Astrocyte (in vitro differentiated cells and primary cell): ENCODE data around the gene CLCN4. TPM values are rescaled to one million over a fixed set of nuclear protein-coding genes. Genes with fewer than 3 reads are reported as not detected.
A peak's percentile ranks its signal among the peaks of the same experiment; 100 is the strongest.

Experiments
- DNase-seq: peaks from one replicate; pipeline ENCODE4 v3.0.0-alpha.2; 2010; ENCODE audit warnings: low read depth
- FAIRE-seq: peaks from 2 replicates; lab custom pipeline; 2011; peaks lifted over from hg19 to GRCh38; lab: Jason Lieb, UNC
- H2AFZ ChIP-seq: 2 replicates; pipeline ENCODE4 v1.6.0; 2012; ENCODE audit warnings: low read depth, low read length, inconsistent platforms
- H3K27ac ChIP-seq: 2 replicates; pipeline ENCODE4 v1.5.1; 2011; ENCODE audit warnings: low read depth, low read length, inconsistent platforms
- H3K27me3 ChIP-seq: 2 replicates; pipeline ENCODE4 v1.6.0; 2011; ENCODE audit warnings: low read length, inconsistent platforms; ENCODE audit not compliant: insufficient read depth
- H3K36me3 ChIP-seq: 2 replicates; pipeline ENCODE4 v1.5.1; 2011; ENCODE audit warnings: low read length, inconsistent platforms; ENCODE audit not compliant: insufficient read depth
- H3K4me1 ChIP-seq: 2 replicates; pipeline ENCODE4 v1.5.1; 2011; ENCODE audit warnings: low read length, inconsistent platforms; ENCODE audit not compliant: insufficient read depth
- H3K4me2 ChIP-seq: 2 replicates; pipeline ENCODE4 v1.6.0; 2012; ENCODE audit warnings: low read length, inconsistent platforms
- H3K4me3 ChIP-seq: 2 replicates; pipeline ENCODE4 v1.5.1; 2011; ENCODE audit warnings: low read depth, mild to moderate bottlenecking, low read length, inconsistent platforms; ENCODE audit not compliant: insufficient read depth
- H3K79me2 ChIP-seq: 2 replicates; pipeline ENCODE4 v1.6.0; 2012; ENCODE audit warnings: mild to moderate bottlenecking, low read length, inconsistent platforms; ENCODE audit not compliant: insufficient read depth
- H3K9ac ChIP-seq: 2 replicates; pipeline ENCODE4 v1.6.0; 2012; ENCODE audit warnings: mild to moderate bottlenecking, low read length, inconsistent platforms
- H3K9me3 ChIP-seq: 2 replicates; pipeline ENCODE4 v1.5.1; 2012; ENCODE audit warnings: low read depth, mild to moderate bottlenecking, low read length, inconsistent platforms; ENCODE audit not compliant: insufficient read depth
- H4K20me1 ChIP-seq: 2 replicates; pipeline ENCODE4 v1.6.0; 2012; ENCODE audit warnings: low read length, inconsistent platforms; ENCODE audit not compliant: insufficient read depth
- H3K27ac Mint-ChIP-seq: one replicate; pipeline ENCODE4 v1.8.0; 2021; ENCODE audit warnings: mild to moderate bottlenecking, mixed read lengths; ENCODE audit not compliant: unreplicated experiment
- H3K27me3 Mint-ChIP-seq: one replicate; pipeline ENCODE4 v1.8.0; 2021; ENCODE audit warnings: low read depth, mixed read lengths; ENCODE audit not compliant: unreplicated experiment
- H3K36me3 Mint-ChIP-seq: one replicate; pipeline ENCODE4 v1.8.0; 2021; ENCODE audit warnings: low read depth, mixed read lengths; ENCODE audit not compliant: unreplicated experiment
- H3K4me1 Mint-ChIP-seq: one replicate; pipeline ENCODE4 v1.8.0; 2021; ENCODE audit warnings: low read depth, mixed read lengths; ENCODE audit not compliant: unreplicated experiment
- H3K4me3 Mint-ChIP-seq: one replicate; pipeline ENCODE4 v1.8.0; 2021; ENCODE audit warnings: mild to moderate bottlenecking, moderate library complexity, mixed read lengths; ENCODE audit not compliant: unreplicated experiment
- H3K9me3 Mint-ChIP-seq: one replicate; pipeline ENCODE4 v1.8.0; 2021; ENCODE audit warnings: mild to moderate bottlenecking, mixed read lengths; ENCODE audit not compliant: unreplicated experiment
- EZH2 ChIP-seq: IDR thresholded peaks from 2 replicates; pipeline ENCODE4 v1.6.1; 2012; ENCODE audit warnings: mild to moderate bottlenecking, low read length, inconsistent platforms; ENCODE audit not compliant: insufficient read depth
- total RNA-seq: library from RNA; stranded (reverse); gene quantifications from 2 replicates; pipeline ENCODE4 v1.2.1, GENCODE V29; 2021
- TF ChIP-seq, protein P1 (sequence below): IDR thresholded peaks from 2 replicates; pipeline ENCODE4 v1.5.1; 2011; ENCODE audit warnings: low read depth, mild to moderate bottlenecking, inconsistent platforms, low read length, moderate library complexity; ENCODE audit not compliant: insufficient read depth

CLCN4 gene
- total RNA-seq, 1 donor from 2014 or later, result 7.2 TPM

- H2AFZ ChIP-seq, result no peak overlapping the region
- FAIRE-seq, result no peak
- H3K36me3 Mint-ChIP-seq, result peaks cover 9% of the 10 kb centered on the region
- H4K20me1 ChIP-seq, result no peaks in the 10 kb centered on the region
- no peak overlapping the region for H3K27ac ChIP-seq
- no peak overlapping the region for H3K4me2 ChIP-seq
- TF ChIP-seq EZH2, result no peak
- TF ChIP-seq, protein P1, sequence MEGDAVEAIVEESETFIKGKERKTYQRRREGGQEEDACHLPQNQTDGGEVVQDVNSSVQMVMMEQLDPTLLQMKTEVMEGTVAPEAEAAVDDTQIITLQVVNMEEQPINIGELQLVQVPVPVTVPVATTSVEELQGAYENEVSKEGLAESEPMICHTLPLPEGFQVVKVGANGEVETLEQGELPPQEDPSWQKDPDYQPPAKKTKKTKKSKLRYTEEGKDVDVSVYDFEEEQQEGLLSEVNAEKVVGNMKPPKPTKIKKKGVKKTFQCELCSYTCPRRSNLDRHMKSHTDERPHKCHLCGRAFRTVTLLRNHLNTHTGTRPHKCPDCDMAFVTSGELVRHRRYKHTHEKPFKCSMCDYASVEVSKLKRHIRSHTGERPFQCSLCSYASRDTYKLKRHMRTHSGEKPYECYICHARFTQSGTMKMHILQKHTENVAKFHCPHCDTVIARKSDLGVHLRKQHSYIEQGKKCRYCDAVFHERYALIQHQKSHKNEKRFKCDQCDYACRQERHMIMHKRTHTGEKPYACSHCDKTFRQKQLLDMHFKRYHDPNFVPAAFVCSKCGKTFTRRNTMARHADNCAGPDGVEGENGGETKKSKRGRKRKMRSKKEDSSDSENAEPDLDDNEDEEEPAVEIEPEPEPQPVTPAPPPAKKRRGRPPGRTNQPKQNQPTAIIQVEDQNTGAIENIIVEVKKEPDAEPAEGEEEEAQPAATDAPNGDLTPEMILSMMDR, result no peak
- no peaks in the 10 kb centered on the region for H3K27me3 ChIP-seq
- H3K4me1 Mint-ChIP-seq, result no peaks in the 10 kb centered on the region
- no peak overlapping the region for H3K9ac ChIP-seq
- H3K9me3 Mint-ChIP-seq, result no peaks in the 10 kb centered on the region
- no peaks in the 10 kb centered on the region for H3K4me1 ChIP-seq
- H3K27me3 Mint-ChIP-seq, result no peaks in the 10 kb centered on the region
- DNase-seq, result no peak
- H3K9me3 ChIP-seq, result no peaks in the 10 kb centered on the region
- H3K4me3 ChIP-seq, result no peak overlapping the region
- H3K4me3 Mint-ChIP-seq, result no peak overlapping the region
- no peak overlapping the region for H3K27ac Mint-ChIP-seq
- no peaks in the 10 kb centered on the region for H3K79me2 ChIP-seq
- H3K36me3 ChIP-seq, result no peaks in the 10 kb centered on the region
Observed at GRCh38 chrX:10129229-10129628, 27.5 kb upstream of the CLCN4 start.

GRCh38 chrX:10130354-10130753, 26.4 kb upstream of the CLCN4 start:
- H3K9ac ChIP-seq, result no peak overlapping the region
- no peaks in the 10 kb centered on the region for H3K9me3 Mint-ChIP-seq
- H3K4me1 Mint-ChIP-seq, result peaks cover 3% of the 10 kb centered on the region
- no peak overlapping the region for H3K27ac ChIP-seq
- no peaks in the 10 kb centered on the region for H3K36me3 ChIP-seq
- DNase-seq (no peak), FAIRE-seq (peak; percentile 77)
- no peak overlapping the region for H3K4me3 Mint-ChIP-seq
- H3K4me3 ChIP-seq, result no peak overlapping the region
- no peaks in the 10 kb centered on the region for H4K20me1 ChIP-seq
- no peak for TF ChIP-seq EZH2
- TF ChIP-seq, protein P1, result no peak
- H3K27me3 Mint-ChIP-seq, result no peaks in the 10 kb centered on the region
- no peaks in the 10 kb centered on the region for H3K79me2 ChIP-seq
- no peak overlapping the region for H2AFZ ChIP-seq
- no peak overlapping the region for H3K27ac Mint-ChIP-seq
- H3K9me3 ChIP-seq, result no peaks in the 10 kb centered on the region
- H3K4me2 ChIP-seq, result no peak overlapping the region
- peaks cover 9% of the 10 kb centered on the region for H3K36me3 Mint-ChIP-seq
- no peaks in the 10 kb centered on the region for H3K4me1 ChIP-seq
- H3K27me3 ChIP-seq, result no peaks in the 10 kb centered on the region

GRCh38 chrX:10133980-10134676, 22.6 kb upstream of the CLCN4 start:
- Histone ChIP-seq H2AFZ (no peak overlapping the region), H3K9me3 (no peaks in the 10 kb centered on the region), H3K4me2 (no peak overlapping the region), H3K27ac (no peak overlapping the region), H3K4me3 (no peak overlapping the region), H3K79me2 (no peaks in the 10 kb centered on the region), H3K4me1 (no peaks in the 10 kb centered on the region), H3K36me3 (no peaks in the 10 kb centered on the region), H3K27me3 (no peaks in the 10 kb centered on the region), H3K9ac (no peak overlapping the region), H4K20me1 (no peaks in the 10 kb centered on the region)
- no peak overlapping the region for H3K27ac Mint-ChIP-seq
- H3K9me3 Mint-ChIP-seq, result no peaks in the 10 kb centered on the region
- FAIRE-seq (no peak), DNase-seq (no peak)
- H3K4me3 Mint-ChIP-seq, result no peak overlapping the region
- H3K27me3 Mint-ChIP-seq, result no peaks in the 10 kb centered on the region
- peaks cover 10% of the 10 kb centered on the region for H3K4me1 Mint-ChIP-seq
- peaks cover 6% of the 10 kb centered on the region for H3K36me3 Mint-ChIP-seq
- TF ChIP-seq, protein P1, result no peak
- no peak for TF ChIP-seq EZH2
